Activated CD4-positive, alpha-beta T cell treated with anti-CD3 and anti-CD28 coated beads, Interleukin-2, amount 50 U/mL, for 48 hours (primary cell): ENCODE data around the gene RASSF6.
"Not testable (repeated sequence)": the region's sequence is repeated elsewhere in the genome, so short reads cannot be mapped to it uniquely, and the experiment has no call there.

ENCODE experiments used
- DNase-seq, 2 experiments: peaks; one replicate each; pipeline ENCODE4 v3.0.0-alpha.2; 2020

The RASSF6 gene

GRCh38 chr4:73609706-73610105 lies 10.5 kb downstream of the RASSF6 start:
- DNase-seq: no peak

GRCh38 chr4:73608689-73609594 lies 11.3 kb downstream of the RASSF6 start:
- no peak for DNase-seq

GRCh38 chr4:73607375-73608033 lies 12.7 kb downstream of the RASSF6 start:
- DNase-seq: no peak

- DNase-seq: no peak
Observed at GRCh38 chr4:73606465-73606974, 13.7 kb downstream of the RASSF6 start.

- no peak for DNase-seq
Observed at GRCh38 chr4:73603854-73604584, 16.2 kb downstream of the RASSF6 start.

DNA sequence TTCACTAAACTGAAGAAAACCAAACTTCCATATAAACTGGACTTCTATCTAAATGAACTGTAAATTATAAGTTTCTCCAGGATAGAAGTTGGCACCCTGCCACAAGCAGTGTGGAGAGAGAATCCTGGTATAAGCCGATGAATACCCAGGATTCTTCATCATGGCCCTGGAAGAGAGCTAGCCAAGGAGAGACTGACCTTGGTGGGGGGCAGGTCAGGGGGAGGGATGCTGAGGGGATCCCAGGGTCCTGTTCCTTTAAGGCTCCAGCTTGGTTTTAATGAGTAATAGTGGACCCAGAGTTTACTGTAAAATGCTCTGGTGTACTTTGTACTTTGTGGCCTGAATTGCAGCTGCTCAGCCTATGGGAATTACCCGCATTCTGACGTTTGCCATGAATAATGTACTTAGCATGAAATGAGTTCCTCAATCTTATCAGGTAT lies 16.9 kb downstream of the RASSF6 start:
- no peak for DNase-seq

GRCh38 chr4:73600954-73601353 lies 19.3 kb downstream of the RASSF6 start:
- no peak for DNase-seq

DNA sequence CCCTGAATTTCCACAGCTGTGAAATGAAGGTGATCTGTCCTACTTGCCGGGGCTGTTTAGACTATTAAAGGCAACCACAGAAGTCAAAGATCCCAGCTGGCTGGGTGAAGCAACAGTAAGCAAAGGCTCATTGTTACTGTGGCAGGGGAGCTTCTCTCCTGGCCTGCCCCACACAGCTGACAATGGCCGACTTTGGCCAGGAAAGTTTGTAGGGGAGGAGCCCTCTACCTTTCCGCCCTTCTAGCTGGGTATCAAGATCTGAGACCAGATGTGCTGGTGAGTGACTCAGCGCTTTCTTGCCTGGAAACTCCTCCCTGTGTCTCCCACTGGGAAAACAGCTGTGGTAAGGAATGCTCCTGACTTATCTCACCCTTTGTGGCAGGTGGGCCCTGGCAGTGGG lies 21.1 kb downstream of the RASSF6 start:
- no peak for DNase-seq

DNA sequence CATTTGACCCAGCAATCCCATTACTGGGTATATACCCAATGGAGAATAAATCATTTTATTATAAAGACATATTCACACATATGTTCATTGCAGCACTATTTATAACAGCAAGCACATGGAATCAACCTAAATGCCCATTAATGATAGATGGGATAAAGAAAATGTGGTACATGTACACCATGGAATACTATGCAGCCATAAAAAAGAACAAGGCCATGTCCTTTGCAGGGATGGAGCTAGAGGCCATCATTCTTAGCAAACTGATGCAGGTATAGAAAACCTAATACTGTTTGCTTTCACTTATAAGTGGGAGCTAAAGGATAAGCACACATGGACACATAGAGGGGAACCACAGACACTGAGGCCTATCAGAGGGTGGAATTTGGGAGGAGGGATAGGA lies 22.6 kb downstream of the RASSF6 start:
- no peak for DNase-seq

DNA sequence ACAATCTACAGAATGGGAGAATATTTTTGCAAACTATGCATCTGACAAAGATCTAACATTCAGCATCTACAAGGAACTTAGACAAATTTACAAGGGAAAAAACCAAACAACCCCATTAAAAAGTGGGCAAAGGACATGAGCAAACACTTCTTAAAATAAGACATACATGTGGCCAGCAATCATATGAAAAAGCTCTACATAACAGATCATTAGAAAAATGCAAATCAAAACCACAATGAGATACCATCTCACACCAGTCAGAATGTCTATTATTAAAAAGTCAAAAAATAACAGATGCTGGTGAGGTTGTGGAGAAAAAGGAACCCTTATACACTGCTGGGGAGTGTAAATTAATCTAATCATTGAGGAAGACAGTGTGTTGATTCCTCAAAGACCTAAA lies 23.1 kb downstream of the RASSF6 start:
- DNase-seq: not testable (repeated sequence)

DNA sequence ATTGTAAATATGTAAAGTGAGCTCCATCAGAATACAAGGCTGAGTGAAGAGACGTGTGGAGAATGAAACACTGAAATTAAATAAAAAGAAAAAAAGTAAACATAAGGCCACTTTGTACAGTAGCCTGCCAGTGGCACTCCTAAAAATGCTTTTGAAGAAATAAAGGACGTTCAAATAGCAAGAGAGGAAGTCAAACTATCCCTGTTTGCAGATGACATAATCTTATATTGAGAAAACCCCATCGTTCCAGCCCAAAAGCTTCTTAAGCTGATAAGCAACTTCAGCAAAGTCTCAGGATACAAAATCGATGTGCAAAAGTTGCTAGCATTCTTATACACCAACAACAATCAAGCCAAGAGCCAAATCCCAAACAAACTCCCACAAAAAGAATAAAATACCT lies 24.2 kb downstream of the RASSF6 start:
- no peak for DNase-seq

- no peak for DNase-seq
Observed at GRCh38 chr4:73593631-73594241, 26.5 kb downstream of the RASSF6 start.

DNA sequence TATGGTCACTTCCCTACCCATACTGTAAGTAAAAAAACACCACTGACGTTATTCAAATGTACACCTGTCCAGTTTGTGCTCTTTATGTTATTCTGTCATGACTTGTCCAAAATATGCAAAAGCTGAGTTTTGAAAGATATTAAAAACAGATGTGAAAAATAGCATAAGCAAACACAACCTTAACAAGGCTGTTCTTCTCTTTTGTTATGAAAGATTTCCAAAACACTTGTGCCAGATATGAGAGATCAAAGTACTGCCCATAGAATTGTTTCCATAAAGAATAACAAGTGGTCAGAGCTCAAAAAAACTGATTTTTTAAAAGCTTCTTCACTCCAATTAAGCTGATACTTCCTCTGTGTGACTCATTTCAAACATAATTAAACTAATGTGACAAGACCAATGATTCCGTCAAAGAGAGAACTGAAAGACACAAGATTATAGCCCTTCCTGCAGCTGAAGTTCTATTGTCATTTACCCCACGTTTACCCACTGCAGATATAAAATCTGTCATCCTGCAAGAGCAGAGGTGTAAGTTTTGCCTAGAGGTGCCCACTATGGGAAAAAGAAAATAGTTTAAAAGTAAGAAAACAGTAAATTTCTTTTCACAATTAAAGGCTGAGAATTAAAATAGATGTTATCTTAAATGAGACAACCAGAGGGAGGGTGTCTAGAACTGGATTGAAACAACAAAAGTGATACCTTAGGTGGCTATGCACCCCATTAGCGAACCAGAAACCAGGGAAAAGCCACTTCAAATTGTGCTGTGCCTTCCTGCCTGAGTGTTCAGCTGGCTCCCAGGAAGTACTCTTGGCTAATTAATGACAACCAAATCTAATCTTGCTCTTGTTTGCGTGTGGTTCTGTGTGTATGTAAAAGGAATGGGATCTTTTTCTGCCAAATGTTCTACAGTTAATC lies 30.1 kb downstream of the RASSF6 start:
- DNase-seq: no peak

- no peak for DNase-seq
Observed at GRCh38 chr4:73589261-73589847, 30.9 kb downstream of the RASSF6 start.

DNA sequence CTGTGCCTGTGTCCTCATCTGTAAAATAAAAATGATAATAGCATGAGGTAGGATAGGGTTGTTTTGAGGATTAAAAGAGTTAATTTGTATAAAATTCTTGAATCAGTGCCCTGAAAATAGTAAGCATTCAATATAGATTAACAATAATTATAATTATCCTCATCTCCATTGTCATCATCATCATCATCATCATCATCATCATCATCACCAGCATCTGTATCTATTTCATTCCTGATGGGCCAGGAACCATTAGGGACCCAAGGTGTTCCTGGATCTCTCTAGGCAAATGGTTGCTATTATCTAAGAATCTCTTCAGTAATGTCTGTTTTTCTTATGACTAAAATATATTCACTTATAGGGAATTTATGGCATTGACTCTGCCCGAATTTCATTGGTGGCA lies 31.6 kb downstream of the RASSF6 start:
- DNase-seq: no peak

- DNase-seq: no peak
Observed at GRCh38 chr4:73586666-73587065, 33.6 kb downstream of the RASSF6 start.

DNA sequence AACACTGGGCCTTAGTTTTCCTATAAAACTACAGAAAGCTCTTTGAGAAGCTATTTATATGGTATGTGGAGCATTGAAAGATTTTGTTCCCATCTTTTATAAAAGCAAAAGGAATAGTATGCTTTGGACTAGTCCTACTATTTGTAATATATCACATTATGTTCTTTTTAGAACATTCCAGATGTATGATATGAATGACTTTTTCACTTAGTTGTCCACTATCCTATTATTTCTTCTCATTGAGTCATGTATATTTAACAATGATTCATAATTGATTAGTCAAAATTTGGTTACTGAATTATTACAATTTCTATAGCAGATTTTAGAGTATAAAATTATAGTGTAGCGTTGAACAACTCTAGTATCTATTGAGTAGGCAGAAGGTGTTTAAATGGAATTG lies 34.2 kb downstream of the RASSF6 start:
- no peak for DNase-seq

DNA sequence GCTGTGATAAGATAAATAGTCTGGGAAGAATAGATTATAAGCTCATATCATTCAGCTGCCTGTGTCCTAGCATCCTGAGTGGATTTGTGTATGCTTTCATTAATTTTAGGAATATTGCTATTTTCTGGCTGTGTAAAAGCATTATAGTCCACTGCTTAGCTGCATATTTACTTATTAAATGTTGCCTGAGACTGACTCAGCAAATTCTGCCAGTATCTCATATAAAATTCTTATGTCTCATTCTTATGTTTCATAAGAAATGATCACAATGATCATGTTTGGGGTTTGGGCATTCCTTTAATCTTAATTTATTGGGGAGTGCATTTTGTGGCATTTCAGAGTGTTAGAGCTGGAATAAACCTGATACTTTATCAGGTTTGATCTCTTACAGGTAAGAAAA lies 34.9 kb downstream of the RASSF6 start:
- no peak for DNase-seq

- no peak for DNase-seq
Observed at GRCh38 chr4:73583666-73584065, 36.6 kb downstream of the RASSF6 start.

- no peak for DNase-seq
Observed at GRCh38 chr4:73577371-73577770, 42.9 kb downstream of the RASSF6 start.

DNA sequence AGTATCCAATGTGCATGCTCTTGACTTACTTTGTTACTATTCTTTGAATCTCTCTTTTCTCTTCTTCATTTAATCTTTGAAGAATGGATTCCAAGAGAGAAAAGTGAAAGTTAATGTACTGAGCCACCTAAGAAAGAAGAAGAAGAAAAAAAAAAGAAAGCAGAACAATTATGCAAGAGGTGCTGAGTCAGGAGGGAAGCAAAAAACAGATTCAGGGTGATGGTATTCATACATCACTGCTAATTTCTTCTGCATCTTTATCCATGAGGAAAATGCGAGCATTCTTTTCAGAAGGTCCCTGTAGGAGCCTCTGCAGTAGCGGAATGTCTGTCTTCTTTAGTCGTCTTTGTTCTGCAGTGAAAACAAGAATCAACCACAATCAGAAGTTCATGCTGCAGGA lies 43.9 kb downstream of the RASSF6 start:
- no peak for DNase-seq
